BJ (cell line): ENCODE results near the gene PCBP4. TPM values are rescaled to one million over a fixed set of nuclear protein-coding genes. Genes with fewer than 3 reads are reported as not detected.

Experiments used
- CTCF ChIA-PET: fragments of 350-600 bp; formaldehyde crosslinking; extraction: SDS; loops from one replicate; lab custom pipeline; 2021; ENCODE audit warnings: antibody characterized with exemption, inconsistent platforms; lab: Yijun Ruan, JAX
- POLR2A ChIA-PET: fragments of 300-600 bp; sonication (Branson Sonifier 250); formaldehyde crosslinking; extraction: SDS; loops from one replicate; lab custom pipeline; 2021; ENCODE audit warnings: antibody characterized with exemption; lab: Charles Lee
- DNase-seq: peaks from one replicate; pipeline ENCODE4 v3.0.0-alpha.2; 2011; ENCODE audit warnings: low read depth
- H3K27me3 ChIP-seq: 2 replicates; pipeline ENCODE4 v1.6.0; 2011; ENCODE audit warnings: low read length; ENCODE audit not compliant: control insufficient read depth, insufficient read depth
- H3K36me3 ChIP-seq: 2 replicates; pipeline ENCODE4 v1.5.1; 2011; ENCODE audit warnings: low read length; ENCODE audit not compliant: control insufficient read depth, insufficient read depth
- H3K4me3 ChIP-seq: 2 replicates; pipeline ENCODE4 v1.5.1; 2011; ENCODE audit warnings: low read depth, mild to moderate bottlenecking, control low read depth, low read length
- CTCF ChIP-seq: IDR thresholded peaks from 2 replicates; pipeline ENCODE4 v1.5.1; 2011; ENCODE audit warnings: low read depth, mild to moderate bottlenecking, control low read depth, inconsistent platforms, low read length, moderate library complexity; ENCODE audit not compliant: insufficient read depth
- polyA minus RNA-seq: library from RNA; depleted of rRNA, polyadenylated mRNA; stranded (reverse); fragments of >200 nt; gene quantifications from 2 replicates; pipeline ENCODE4 v1.2.3, GENCODE V29; 2011; rRNA and poly(A)+ RNA removed
- polyA plus RNA-seq: library from polyadenylated mRNA; depleted of rRNA; stranded (reverse); fragments of >200 nt; gene quantifications from 2 replicates; pipeline ENCODE4 v1.2.3, GENCODE V29; 2011; rRNA removed

PCBP4 gene
- 55.9 and 88.7 TPM in 2 replicates for polyA plus RNA-seq
- 44.2 and 76.7 TPM in 2 replicates for polyA minus RNA-seq

DNA sequence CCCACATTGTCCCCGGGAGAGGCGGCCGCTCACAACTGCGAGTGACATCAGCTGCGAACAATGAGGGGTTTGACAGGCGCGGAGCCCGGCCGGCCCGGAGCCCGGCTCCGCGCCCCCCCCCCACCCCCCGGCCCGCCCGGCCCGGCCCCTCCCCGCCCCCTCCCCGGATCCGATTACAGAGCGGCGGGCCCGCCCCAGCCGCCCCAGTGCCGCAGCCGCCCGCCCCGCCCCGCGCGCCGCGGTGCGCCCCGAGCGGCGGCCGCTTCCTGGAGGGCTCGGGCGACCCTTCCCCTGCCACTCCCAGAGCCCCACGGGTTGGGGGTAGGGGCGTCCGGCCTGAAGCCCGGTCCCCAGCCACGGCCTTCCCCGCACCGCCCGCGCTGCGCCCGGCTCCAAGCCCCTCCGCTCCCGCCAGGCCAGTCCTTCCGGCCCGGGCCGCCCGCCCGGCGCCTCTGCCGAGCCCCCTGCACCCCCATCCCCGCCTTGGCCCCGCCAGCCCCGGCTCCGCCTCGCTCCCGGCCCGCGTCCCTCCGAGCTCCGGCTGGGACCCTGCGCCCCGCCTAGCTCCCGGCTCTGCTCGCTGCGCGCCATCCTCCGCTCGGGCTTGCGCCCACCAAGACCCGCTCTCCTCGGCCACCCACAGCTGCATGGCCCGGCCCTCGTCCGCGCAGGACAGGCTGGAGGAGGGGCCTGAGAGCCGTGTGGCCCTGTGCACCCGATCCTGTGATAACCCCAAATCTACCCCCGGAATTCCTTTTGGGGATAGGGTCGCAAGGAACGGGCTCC is at the start of gene PCBP4:
TSS of gene PCBP4 (minus strand) at position 71 of the 786 bp plus-strand sequence. CDS start 6,214 bp downstream, outside the sequence.
- CTCF ChIA-PET, result interaction anchor here (2.4 to 4.0 kb wide), 2 partner anchors 15 to 26 kb away, joined by 9 to 32 read pairs; partner anchors contain the start of genes ACY1, PARP3 and RRP9
- H3K27me3 ChIP-seq, result no peaks in the 10 kb centered on the region
- POLR2A ChIA-PET, result no interaction called here
- TF ChIP-seq CTCF, result no peak
- no peak for DNase-seq
- H3K36me3 ChIP-seq, result peaks cover 3% of the 10 kb centered on the region
- peak within 1 kb of the TSS; percentile 45 for H3K4me3 ChIP-seq

DNA sequence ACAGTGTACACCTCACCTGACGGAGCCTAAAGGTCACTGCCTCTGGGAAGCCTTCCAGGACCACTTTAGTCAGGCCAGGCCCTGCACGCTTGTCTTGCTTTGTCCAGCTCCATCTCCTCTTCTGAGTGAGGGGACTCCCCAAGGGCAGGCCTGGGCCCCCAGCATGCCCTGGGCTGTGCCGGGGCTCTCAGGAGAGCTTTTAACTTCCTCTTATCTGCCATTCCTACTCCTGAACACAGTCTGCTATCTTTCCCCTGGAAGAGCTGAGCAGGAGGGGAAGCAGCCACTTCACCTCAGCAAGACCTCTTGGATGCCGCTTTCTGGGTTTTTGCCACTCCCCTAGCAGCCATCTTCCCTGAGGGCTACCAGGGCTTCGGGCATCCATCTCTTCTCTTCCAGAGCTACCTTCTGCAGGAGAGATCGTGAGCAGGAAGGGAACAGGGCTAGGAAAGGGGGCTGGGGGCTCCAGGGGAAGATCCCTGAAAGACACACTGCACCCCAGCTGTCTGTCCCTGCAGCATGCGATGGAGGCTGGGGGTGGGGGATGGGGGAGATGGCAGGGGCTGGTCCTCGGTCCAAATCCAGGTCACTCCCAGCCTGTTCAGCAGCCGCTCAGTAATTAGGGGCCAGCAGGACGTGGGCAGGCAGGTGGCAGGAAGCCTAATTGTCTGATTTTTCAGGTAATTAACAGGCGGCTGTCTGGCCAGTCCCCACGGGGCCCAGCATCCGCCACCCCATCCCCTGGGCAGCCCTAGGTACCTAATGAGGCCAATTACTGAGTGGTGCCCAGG is 48.4 kb upstream of the PCBP4 start:
- no peak for TF ChIP-seq CTCF
- POLR2A ChIA-PET, result no interaction called here
- CTCF ChIA-PET, result interaction anchor here (0.6 to 2.9 kb wide), 4 partner anchors 10 to 107 kb away, joined by 4 to 26 read pairs (median 6); no protein-coding TSS in a partner anchor

GRCh38 chr3:52014613-52015012 is 47.4 kb upstream of the PCBP4 start:
- peak; percentile 56 for TF ChIP-seq CTCF
- Histone ChIP-seq H3K27me3 (no peaks in the 10 kb centered on the region), H3K4me3 (no peak overlapping the region), H3K36me3 (no peaks in the 10 kb centered on the region)
- POLR2A ChIA-PET, result no interaction called here
- no peak for DNase-seq
- CTCF ChIA-PET, result interaction anchor here (0.6 to 2.9 kb wide), 5 partner anchors 9 to 108 kb away, joined by 4 to 26 read pairs (median 8); no protein-coding TSS in a partner anchor

More for the DNA sequence above, 48.4 kb upstream of the PCBP4 start:
- Histone ChIP-seq H3K36me3 (no peaks in the 10 kb centered on the region), H3K4me3 (no peak overlapping the region), H3K27me3 (no peaks in the 10 kb centered on the region)
- no peak for DNase-seq

GRCh38 chr3:52013802-52014598 is 46.7 kb upstream of the PCBP4 start:
- CTCF ChIA-PET, result interaction anchor here (0.6 to 2.8 kb wide), 8 partner anchors 8 to 398 kb away, joined by 3 to 21 read pairs (median 4); no protein-coding TSS in a partner anchor
- no peaks in the 10 kb centered on the region for H3K36me3 ChIP-seq
- no peaks in the 10 kb centered on the region for H3K27me3 ChIP-seq
- no peak for TF ChIP-seq CTCF
- no peak for DNase-seq
- POLR2A ChIA-PET, result no interaction called here
- no peak overlapping the region for H3K4me3 ChIP-seq
